Adrenal gland (tissue), 5 donors: ENCODE measurements around the gene PCGF1.

ENCODE experiments used
- POLR2A ChIP-seq, 2 donors: fragments of 450-650 bp; IDR thresholded peaks; one replicate each; pipeline ENCODE4 v1.6.1; 2017; ENCODE audit warnings: antibody characterized with exemption in 2 of 2, mild to moderate bottlenecking in 2 of 2, moderate library complexity in 1 of 2
- TF ChIP-seq, protein P1 (sequence below), 6 experiments: fragments of 450-650 bp in 4 of 6; fragments of 200-600 bp in 2 of 6; sonication (generic) in 1 of 6; IDR thresholded peaks; 1 replicate in 5 of 6; 2 replicates in 1 of 6; pipeline versions ENCODE4 v1.5.1 to v1.8.0; 2016 to 2021; ENCODE audit warnings: antibody characterized with exemption in 6 of 6, mild to moderate bottlenecking in 2 of 6, moderate library complexity in 1 of 6
- donor health status: DM: no; HTN: no; CAD: no.

DNA sequence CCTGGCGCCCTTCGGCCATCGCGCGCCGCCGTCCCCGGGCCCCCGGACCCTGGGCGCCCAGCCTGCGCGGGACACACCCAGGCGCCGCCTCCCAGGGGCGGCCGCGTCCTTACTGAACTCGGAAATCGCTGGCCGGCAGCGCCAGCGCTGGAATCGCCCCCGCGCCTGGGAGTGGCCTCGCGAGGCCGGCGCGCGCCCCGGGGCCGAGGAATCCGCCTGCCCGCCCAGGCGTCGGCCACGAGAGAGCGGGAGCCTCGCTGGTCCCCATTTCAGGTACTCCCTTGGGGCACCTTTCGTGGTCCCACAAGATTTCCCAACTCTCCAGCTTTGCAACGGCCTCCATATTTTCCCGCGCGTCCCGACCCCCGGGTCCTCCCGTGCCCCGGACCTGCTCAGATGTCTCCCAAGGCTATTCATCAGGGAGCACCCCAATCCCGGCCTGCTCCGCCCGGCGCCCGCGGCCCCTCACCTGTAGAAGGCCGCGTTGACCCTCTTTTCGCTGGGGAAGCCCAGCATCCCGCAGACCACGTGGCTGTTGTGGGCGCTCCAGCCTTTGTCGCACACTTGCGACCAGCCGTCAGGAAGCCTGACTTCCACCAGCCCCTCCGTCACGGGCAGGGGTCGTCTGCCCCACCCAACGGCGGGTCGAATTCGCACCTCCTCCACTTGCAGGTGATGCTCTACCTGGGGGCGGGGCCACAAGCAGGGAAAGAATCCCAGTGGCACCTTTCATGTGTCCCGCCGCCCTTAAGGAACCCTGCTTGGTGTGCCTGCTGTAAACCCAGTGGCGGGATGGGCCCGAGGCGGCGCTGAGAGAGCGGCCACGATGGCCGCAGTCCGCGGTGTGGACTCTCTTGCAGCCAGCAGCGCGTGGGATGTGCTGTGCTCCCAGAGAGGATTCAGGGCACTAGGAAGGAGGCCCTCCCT, 41.7 kb upstream of the PCGF1 start:
- TF ChIP-seq, protein P1, sequence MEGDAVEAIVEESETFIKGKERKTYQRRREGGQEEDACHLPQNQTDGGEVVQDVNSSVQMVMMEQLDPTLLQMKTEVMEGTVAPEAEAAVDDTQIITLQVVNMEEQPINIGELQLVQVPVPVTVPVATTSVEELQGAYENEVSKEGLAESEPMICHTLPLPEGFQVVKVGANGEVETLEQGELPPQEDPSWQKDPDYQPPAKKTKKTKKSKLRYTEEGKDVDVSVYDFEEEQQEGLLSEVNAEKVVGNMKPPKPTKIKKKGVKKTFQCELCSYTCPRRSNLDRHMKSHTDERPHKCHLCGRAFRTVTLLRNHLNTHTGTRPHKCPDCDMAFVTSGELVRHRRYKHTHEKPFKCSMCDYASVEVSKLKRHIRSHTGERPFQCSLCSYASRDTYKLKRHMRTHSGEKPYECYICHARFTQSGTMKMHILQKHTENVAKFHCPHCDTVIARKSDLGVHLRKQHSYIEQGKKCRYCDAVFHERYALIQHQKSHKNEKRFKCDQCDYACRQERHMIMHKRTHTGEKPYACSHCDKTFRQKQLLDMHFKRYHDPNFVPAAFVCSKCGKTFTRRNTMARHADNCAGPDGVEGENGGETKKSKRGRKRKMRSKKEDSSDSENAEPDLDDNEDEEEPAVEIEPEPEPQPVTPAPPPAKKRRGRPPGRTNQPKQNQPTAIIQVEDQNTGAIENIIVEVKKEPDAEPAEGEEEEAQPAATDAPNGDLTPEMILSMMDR (IDR thresholded peaks at IDR 0.05) = no peak
- TF ChIP-seq POLR2A (IDR thresholded peaks at IDR 0.05) = peak in 1 of 2 donors; percentile 9
